Neural crest cell (in vitro differentiated cells): ENCODE measurements around the gene MAP1LC3C. TPM values are rescaled to one million over a fixed set of nuclear protein-coding genes. Genes with fewer than 3 reads are reported as not detected.

Experiments used
- DNase-seq: peaks from one replicate; pipeline ENCODE4 v3.0.0; 2021; ENCODE audit warnings: low read depth, mixed read lengths, low spot score
- H3K27ac Mint-ChIP-seq: one replicate; pipeline ENCODE4 v1.8.0; 2021; ENCODE audit warnings: mild to moderate bottlenecking, mixed read lengths; ENCODE audit not compliant: unreplicated experiment
- H3K27me3 Mint-ChIP-seq: 2 replicates; pipeline ENCODE4 v1.8.0; 2021; ENCODE audit warnings: low read depth, mild to moderate bottlenecking, mixed read lengths
- H3K36me3 Mint-ChIP-seq: 2 replicates; pipeline ENCODE4 v1.8.0; 2021; ENCODE audit warnings: low read depth, mild to moderate bottlenecking, mixed read lengths
- H3K4me1 Mint-ChIP-seq: 2 replicates; pipeline ENCODE4 v1.8.0; 2021; ENCODE audit warnings: mixed read lengths
- H3K4me3 Mint-ChIP-seq: one replicate; pipeline ENCODE4 v1.8.0; 2021; ENCODE audit warnings: mild to moderate bottlenecking, mixed read lengths
- H3K9me3 Mint-ChIP-seq: 2 replicates; pipeline ENCODE4 v1.8.0; 2021; ENCODE audit warnings: mixed read lengths
- CTCF ChIP-seq: fragments of 200-600 bp; sonication (generic); conservative IDR thresholded peaks from 2 replicates; pipeline ENCODE4 v1.5.0; 2021; ENCODE audit warnings: antibody characterized with exemption, mild to moderate bottlenecking
- total RNA-seq: library from RNA; stranded (reverse); gene quantifications from 2 replicates; pipeline ENCODE4 v1.2.1, GENCODE V29; 2021

MAP1LC3C gene
- total RNA-seq, 1 donor from 2014 or later, result 0.54 TPM

DNA sequence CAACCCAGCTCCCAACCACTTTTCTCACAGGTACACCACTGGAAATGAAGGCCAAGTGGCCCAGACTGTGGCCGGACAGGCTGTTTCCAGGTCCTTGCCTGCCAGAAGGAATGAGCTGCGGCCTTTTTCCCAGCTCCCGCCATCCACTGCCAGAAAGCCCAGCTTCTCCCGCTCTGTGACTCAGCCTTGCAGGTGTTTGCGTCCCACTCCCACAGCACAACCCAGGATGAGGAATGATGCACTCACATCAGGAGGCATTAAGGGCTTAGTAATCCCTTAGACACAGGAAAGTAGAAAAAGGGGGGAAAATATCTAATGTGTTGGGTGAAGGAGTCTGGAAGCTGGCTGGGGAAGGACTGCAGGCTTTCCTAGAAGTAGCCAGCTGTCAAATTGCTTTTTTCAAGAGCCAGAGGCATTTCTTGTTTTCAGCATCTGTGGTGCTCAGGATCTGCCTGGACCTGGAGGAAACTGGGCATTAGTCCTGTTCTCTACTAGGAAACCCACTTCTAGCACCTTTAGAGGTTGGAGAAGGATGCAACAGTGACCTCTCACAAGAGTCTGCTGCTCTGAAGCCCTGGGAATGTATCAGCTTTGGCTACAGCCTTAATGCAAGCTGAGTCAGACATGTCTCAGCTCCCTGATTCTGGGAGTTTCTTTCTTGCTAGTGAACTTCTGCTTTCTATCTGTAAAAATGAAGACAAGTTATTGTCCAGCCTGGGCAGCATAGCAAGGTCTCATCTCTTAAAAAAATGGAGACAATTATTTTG, 13.2 kb upstream of the MAP1LC3C start:
- Mint-ChIP-seq H3K27me3 (no peaks in the 10 kb centered on the region), H3K27ac (no peak overlapping the region), H3K36me3 (no peaks in the 10 kb centered on the region), H3K9me3 (no peaks in the 10 kb centered on the region), H3K4me1 (no peaks in the 10 kb centered on the region), H3K4me3 (no peak overlapping the region)
- no peak for TF ChIP-seq CTCF
- no peak for DNase-seq

DNA sequence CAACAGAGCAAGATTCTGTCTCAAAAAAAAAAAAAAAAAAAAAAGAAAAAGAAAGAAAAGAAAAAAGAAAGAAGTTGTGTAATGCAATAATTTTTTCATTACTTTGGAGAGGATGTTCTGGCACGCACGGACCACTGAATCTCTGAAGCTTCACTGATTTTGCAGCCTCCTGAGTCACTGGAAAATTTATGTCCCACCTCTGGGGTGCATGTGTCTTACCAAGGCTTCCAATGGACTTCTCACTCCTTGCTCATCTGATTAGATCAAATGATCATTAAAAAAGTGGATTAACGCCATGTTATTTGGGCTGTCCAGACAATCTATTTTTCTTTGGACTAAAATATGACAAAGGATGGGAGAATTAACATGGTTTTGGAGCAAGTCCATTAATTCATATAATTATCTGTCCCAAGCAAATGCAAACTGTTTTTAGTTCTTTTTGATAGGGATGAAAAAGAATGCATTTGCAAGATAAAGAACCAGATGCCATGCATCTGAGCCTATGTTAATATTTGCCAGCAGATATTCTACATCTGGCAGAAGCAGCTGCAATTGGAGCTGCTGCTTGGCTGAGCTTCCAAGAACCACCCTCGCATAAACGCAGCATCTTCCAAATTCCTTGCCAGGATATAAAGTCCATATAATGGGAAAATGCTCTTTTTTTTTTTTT, 10.1 kb upstream of the MAP1LC3C start:
- no peak for DNase-seq
- Mint-ChIP-seq H3K9me3 (no peaks in the 10 kb centered on the region), H3K4me1 (no peaks in the 10 kb centered on the region), H3K36me3 (no peaks in the 10 kb centered on the region), H3K27ac (no peak overlapping the region), H3K27me3 (no peaks in the 10 kb centered on the region), H3K4me3 (no peak overlapping the region)
- TF ChIP-seq CTCF, result no peak

DNA sequence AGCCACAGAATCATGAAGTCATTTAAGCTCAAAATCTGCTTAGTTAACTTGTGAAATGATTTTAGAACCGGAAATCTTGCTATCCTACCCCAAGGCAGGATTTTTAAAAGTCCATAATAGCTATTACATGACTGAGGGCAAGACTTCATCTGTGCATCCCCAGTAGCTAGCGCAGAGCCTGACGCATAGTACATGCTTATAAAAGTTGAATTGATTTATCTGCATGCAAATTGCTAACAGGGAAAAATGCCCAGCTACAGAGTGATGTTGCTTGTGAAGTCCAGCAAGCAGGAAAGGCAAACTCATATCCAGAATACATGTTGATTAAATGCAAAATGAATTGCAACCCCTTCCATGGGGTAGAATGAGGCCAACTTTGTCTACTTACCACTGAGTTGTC, 8.1 kb upstream of the MAP1LC3C start:
- no peak for TF ChIP-seq CTCF
- no peaks in the 10 kb centered on the region for H3K9me3 Mint-ChIP-seq
- H3K27ac Mint-ChIP-seq, result no peak overlapping the region
- H3K4me3 Mint-ChIP-seq, result no peak overlapping the region
- H3K27me3 Mint-ChIP-seq, result no peaks in the 10 kb centered on the region
- no peaks in the 10 kb centered on the region for H3K36me3 Mint-ChIP-seq
- no peaks in the 10 kb centered on the region for H3K4me1 Mint-ChIP-seq
- no peak for DNase-seq

GRCh38 chr1:242005866-242006535, 7.1 kb upstream of the MAP1LC3C start:
- H3K4me1 Mint-ChIP-seq, result no peaks in the 10 kb centered on the region
- no peak overlapping the region for H3K4me3 Mint-ChIP-seq
- H3K27me3 Mint-ChIP-seq, result no peaks in the 10 kb centered on the region
- no peak for DNase-seq
- no peaks in the 10 kb centered on the region for H3K36me3 Mint-ChIP-seq
- no peak overlapping the region for H3K27ac Mint-ChIP-seq
- TF ChIP-seq CTCF, result no peak
- H3K9me3 Mint-ChIP-seq, result no peaks in the 10 kb centered on the region

DNA sequence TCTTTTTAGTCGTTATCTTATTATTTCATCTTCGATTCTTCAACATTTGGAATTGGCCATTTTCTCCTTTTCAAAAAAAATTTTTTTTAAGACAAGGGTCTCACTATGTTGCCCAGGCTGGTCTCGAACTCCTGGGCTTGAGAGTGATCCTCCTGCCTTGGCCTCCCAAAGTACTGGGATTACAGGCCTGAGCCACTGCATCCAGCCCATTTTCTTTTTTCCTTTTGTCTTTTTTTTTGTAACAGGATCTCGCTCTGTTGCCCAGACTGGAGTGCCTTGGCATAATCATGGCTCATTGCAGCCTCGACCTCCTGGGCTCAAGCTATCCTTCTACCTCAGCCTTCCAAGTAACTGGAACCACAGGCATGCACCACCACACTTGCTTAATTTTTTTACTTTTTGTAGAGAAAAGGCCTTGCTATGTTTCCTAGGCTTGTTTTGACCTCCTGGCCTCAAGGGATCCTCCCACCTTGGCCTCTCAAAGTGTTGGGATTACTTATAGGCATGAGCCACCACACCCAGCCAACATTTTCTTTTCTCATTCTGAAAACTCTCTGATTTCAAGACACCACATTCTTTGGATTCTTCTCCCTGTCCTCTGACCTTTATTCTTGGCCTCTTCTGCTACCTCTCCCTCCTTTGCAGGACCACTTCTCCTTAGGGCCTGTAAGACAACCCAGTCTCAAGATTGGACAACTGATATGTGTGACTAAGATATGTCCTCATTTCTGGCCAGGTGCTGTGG, 6.0 kb upstream of the MAP1LC3C start:
- H3K9me3 Mint-ChIP-seq, result no peaks in the 10 kb centered on the region
- H3K27ac Mint-ChIP-seq, result no peak overlapping the region
- H3K4me3 Mint-ChIP-seq, result no peak overlapping the region
- no peak for DNase-seq
- H3K36me3 Mint-ChIP-seq, result no peaks in the 10 kb centered on the region
- H3K27me3 Mint-ChIP-seq, result no peaks in the 10 kb centered on the region
- H3K4me1 Mint-ChIP-seq, result no peaks in the 10 kb centered on the region
- TF ChIP-seq CTCF, result no peak
